IMR-90 (cell line): ENCODE measurements around the gene ADAMTS17. TPM values are rescaled to one million over a fixed set of nuclear protein-coding genes. Genes with fewer than 3 reads are reported as not detected.

ENCODE experiments used
- ATAC-seq: fragments of 200-7000 bp; cut with Tn5 transposase; 2 replicates; pipeline ENCODE4 v1.9.1; 2020; ENCODE audit warnings: low read depth, mild to moderate bottlenecking, moderate library complexity
- BruUV-seq: library from RNA; stranded (reverse); fragments of 400-500 nt; replicated peaks from 2 replicates; lab custom pipeline; 2021; lab: Mats Ljungman, UMichigan
- CTCF ChIA-PET: fragments of 300-600 bp; formaldehyde crosslinking; extraction: SDS; loops from one replicate; lab custom pipeline; 2021; ENCODE audit warnings: antibody characterized with exemption; lab: Yijun Ruan, JAX
- POLR2A ChIA-PET: fragments of 300-600 bp; sonication (Branson Sonifier 250); formaldehyde crosslinking; loops from one replicate; lab custom pipeline; 2022; ENCODE audit warnings: antibody characterized with exemption; ENCODE audit not compliant: unreplicated experiment; lab: Charles Lee
- DNase-seq: peaks from one replicate; pipeline ENCODE4 v3.0.0; 2013
- H2AFZ ChIP-seq: replicated peaks from 2 replicates; pipeline ENCODE3; 2013; ENCODE audit warnings: low read length, mild to moderate bottlenecking; ENCODE audit not compliant: poor library complexity
- H2AK5ac ChIP-seq: 2 replicates; pipeline ENCODE4 v1.6.1; 2013; ENCODE audit warnings: low read depth, low read length, inconsistent platforms
- H2AK9ac ChIP-seq: replicated peaks from 2 replicates; pipeline ENCODE3; 2013; ENCODE audit warnings: mild to moderate bottlenecking, low read depth, low read length, moderate library complexity; ENCODE audit not compliant: poor library complexity
- H2BK120ac ChIP-seq: 2 replicates; pipeline ENCODE4 v1.6.1; 2013; ENCODE audit warnings: low read depth, low read length, inconsistent platforms
- H2BK15ac ChIP-seq: 3 replicates; pipeline ENCODE4 v1.6.1; 2013; ENCODE audit warnings: low read depth, low read length, inconsistent platforms
- H2BK20ac ChIP-seq: 2 replicates; pipeline ENCODE4 v1.6.1; 2013; ENCODE audit warnings: low read depth, mild to moderate bottlenecking, inconsistent platforms, low read length, moderate library complexity
- H2BK5ac ChIP-seq: 2 replicates; pipeline ENCODE4 v1.6.1; 2013; ENCODE audit warnings: mild to moderate bottlenecking, low read depth, low read length, inconsistent platforms; ENCODE audit not compliant: poor library complexity, severe bottlenecking
- H3K14ac ChIP-seq: replicated peaks from 2 replicates; pipeline ENCODE4 v1.6.1; 2013; ENCODE audit warnings: low read depth, low read length, inconsistent platforms
- H3K18ac ChIP-seq: 2 replicates; pipeline ENCODE4 v1.6.1; 2013; ENCODE audit warnings: low read depth, low read length, control low read depth
- H3K23ac ChIP-seq: 2 replicates; pipeline ENCODE4 v1.6.1; 2013; ENCODE audit warnings: low read depth, low read length, inconsistent platforms
- H3K27ac ChIP-seq: 2 replicates; pipeline ENCODE4 v1.5.1; 2013; ENCODE audit warnings: mild to moderate bottlenecking, control low read depth, low read length; ENCODE audit not compliant: insufficient read depth
- H3K27me3 ChIP-seq: 2 replicates; pipeline ENCODE4 v1.6.1; 2013; ENCODE audit warnings: low read length; ENCODE audit not compliant: control insufficient read depth, insufficient read depth
- H3K36me3 ChIP-seq: 2 replicates; pipeline ENCODE4 v1.6.1; 2013; ENCODE audit warnings: low read length, mixed read lengths; ENCODE audit not compliant: control insufficient read depth, insufficient read depth
- H3K4ac ChIP-seq: 2 replicates; pipeline ENCODE4 v1.6.1; 2013; ENCODE audit warnings: low read depth, low read length, inconsistent platforms
- H3K4me1 ChIP-seq: 2 replicates; pipeline ENCODE4 v1.6.1; 2013; ENCODE audit warnings: low read length, mixed read lengths; ENCODE audit not compliant: control insufficient read depth, insufficient read depth
- H3K4me2 ChIP-seq: 2 replicates; pipeline ENCODE4 v1.6.1; 2013; ENCODE audit warnings: low read depth, mild to moderate bottlenecking, control low read depth, low read length, moderate library complexity
- H3K4me3 ChIP-seq: 2 replicates; pipeline ENCODE4 v1.5.1; 2013; ENCODE audit warnings: low read depth, mild to moderate bottlenecking, control low read depth, low read length, moderate library complexity; ENCODE audit not compliant: insufficient read depth
- H3K56ac ChIP-seq: 2 replicates; pipeline ENCODE4 v1.6.1; 2013; ENCODE audit warnings: low read length, inconsistent platforms; ENCODE audit not compliant: insufficient read depth; ENCODE audit errors: extremely low read depth
- H3K79me1 ChIP-seq, 2 experiments: 2 replicates each; pipeline ENCODE4 v1.6.1; 2013; ENCODE audit warnings: low read length in 2 of 2, inconsistent platforms in 1 of 2, low read depth in 1 of 2
- H3K9ac ChIP-seq: 2 replicates; pipeline ENCODE4 v1.6.1; 2013; ENCODE audit warnings: low read depth, low read length, control low read depth
- H3K9me1 ChIP-seq: 2 replicates; pipeline ENCODE4 v1.6.1; 2013; ENCODE audit warnings: low read length, inconsistent platforms; ENCODE audit not compliant: insufficient read depth
- H3K9me3 ChIP-seq: 2 replicates; pipeline ENCODE4 v1.6.1; 2013; ENCODE audit warnings: low read length; ENCODE audit not compliant: control insufficient read depth, insufficient read depth
- H4K20me1 ChIP-seq: 2 replicates; pipeline ENCODE4 v1.6.1; 2013; ENCODE audit warnings: low read length, inconsistent platforms; ENCODE audit not compliant: insufficient read depth
- H4K5ac ChIP-seq: 2 replicates; pipeline ENCODE4 v1.6.1; 2013; ENCODE audit warnings: mild to moderate bottlenecking, low read depth, low read length, control low read depth
- H4K8ac ChIP-seq, 2 experiments: 2 replicates each; pipeline ENCODE4 v1.6.1; 2013; ENCODE audit warnings: low read depth in 2 of 2, low read length in 2 of 2, control low read depth in 1 of 2, inconsistent platforms in 1 of 2
- H4K91ac ChIP-seq: 2 replicates; pipeline ENCODE4 v1.6.1; 2013; ENCODE audit warnings: low read depth, low read length, inconsistent platforms; ENCODE audit not compliant: insufficient read depth
- BHLHE40 ChIP-seq: fragments of 150-350 bp; IDR thresholded peaks from 2 replicates; pipeline ENCODE4 v1.6.1; 2016; ENCODE audit warnings: mild to moderate bottlenecking, low read depth, low read length
- CEBPB ChIP-seq: IDR thresholded peaks from 2 replicates; pipeline ENCODE4 v1.6.1; 2012; ENCODE audit warnings: low read depth, low read length, improper control_type of control experiment
- CHD1 ChIP-seq: IDR thresholded peaks from 2 replicates; pipeline ENCODE4 v1.6.1; 2012; ENCODE audit warnings: low read depth, low read length, improper control_type of control experiment
- MAFK ChIP-seq: IDR thresholded peaks from 2 replicates; pipeline ENCODE4 v1.6.1; 2012; ENCODE audit warnings: low read depth, low read length, improper control_type of control experiment
- MAZ ChIP-seq: IDR thresholded peaks from 2 replicates; pipeline ENCODE4 v1.6.1; 2012; ENCODE audit warnings: low read depth, mild to moderate bottlenecking, low read length, improper control_type of control experiment, moderate library complexity, borderline replicate concordance
- MXI1 ChIP-seq: IDR thresholded peaks from 2 replicates; pipeline ENCODE4 v1.6.1; 2012; ENCODE audit warnings: low read depth, mild to moderate bottlenecking, low read length, moderate library complexity, borderline replicate concordance
- NFE2L2 ChIP-seq: fragments of 150-350 bp; IDR thresholded peaks from 2 replicates; pipeline ENCODE4 v1.6.1; 2016; ENCODE audit warnings: low read depth, mild to moderate bottlenecking, low read length
- RAD21 ChIP-seq: IDR thresholded peaks from 2 replicates; pipeline ENCODE4 v1.6.1; 2012; ENCODE audit warnings: low read length, improper control_type of control experiment
- RCOR1 ChIP-seq: IDR thresholded peaks from 2 replicates; pipeline ENCODE4 v1.6.1; 2012; ENCODE audit warnings: mild to moderate bottlenecking, low read length, improper control_type of control experiment; ENCODE audit not compliant: insufficient replicate concordance
- RFX5 ChIP-seq: IDR thresholded peaks from 2 replicates; pipeline ENCODE4 v1.8.0; 2012; ENCODE audit warnings: low read depth, mild to moderate bottlenecking, low read length, moderate library complexity
- SMC3 ChIP-seq: fragments of 150-350 bp; IDR thresholded peaks from 2 replicates; pipeline ENCODE4 v1.6.1; 2016; ENCODE audit warnings: low read depth, mild to moderate bottlenecking, antibody characterized with exemption, low read length, moderate library complexity
- WGBS, 2 experiments: methylation state at CpG; one replicate each; pipeline versions ENCODE4 v1.1.5 to v1.1.7; 2013; ENCODE audit warnings: missing lambda C conversion rate in 2 of 2; ENCODE audit not compliant: insufficient read length in 1 of 2; ENCODE audit errors: extremely low coverage in 2 of 2; 5-methylcytosine and 5-hydroxymethylcytosine counted together
- dilution Hi-C: fragments of 300-500 bp; cut with HindIII; formaldehyde crosslinking; loops from one replicate; pipeline ENCODE4 v1.14.3; 2018; ENCODE audit warnings: low sequenced_read_pairs; ENCODE audit not compliant: unreplicated experiment
- in situ Hi-C: fragments of 300-500 bp; cut with MboI; formaldehyde crosslinking; loops from 3 replicates; pipeline ENCODE4 v1.14.3; 2019; ENCODE audit warnings: low sequenced_read_pairs, inconsistent platforms, mixed read lengths
- intact Hi-C: fragments of 100-400 bp; cut with micrococcal nuclease; formaldehyde crosslinking; loops from 2 replicates; pipeline ENCODE4 v1.10.0; 2022
- polyA plus RNA-seq, 3 experiments: library from polyadenylated mRNA; depleted of rRNA; stranded (reverse); fragments of >200 nt; gene quantifications; 2 replicates each; pipeline ENCODE4 v1.2.3, GENCODE V29; 2012; ENCODE audit warnings: low replicate concordance in 1 of 3
- total RNA-seq: library from RNA; depleted of rRNA; stranded (reverse); fragments of >200 nt; gene quantifications from 2 replicates; pipeline ENCODE4 v1.2.3, GENCODE V29; 2012
- TF ChIP-seq, protein P1 (sequence below): fragments of 150-350 bp; IDR thresholded peaks from 2 replicates; pipeline ENCODE4 v1.6.1; 2016; ENCODE audit warnings: low read depth, mild to moderate bottlenecking, low read length, moderate library complexity, borderline replicate concordance
- TF ChIP-seq, protein P2 (sequence below): fragments of 150-350 bp; IDR thresholded peaks from 2 replicates; pipeline ENCODE4 v1.6.1; 2017; ENCODE audit warnings: mild to moderate bottlenecking, antibody characterized with exemption, low read length, low read depth
- TF ChIP-seq, protein P3 (sequence below): conservative IDR thresholded peaks from 2 replicates; pipeline ENCODE4 v1.5.1; 2012; ENCODE audit warnings: mild to moderate bottlenecking, low read depth, low read length, improper control_type of control experiment

ADAMTS17 gene
- total and polyA plus RNA-seq, 2 of the 4 experiments (the other 2 are of a cell fraction), result 0.03 TPM; not detected in 1

DNA sequence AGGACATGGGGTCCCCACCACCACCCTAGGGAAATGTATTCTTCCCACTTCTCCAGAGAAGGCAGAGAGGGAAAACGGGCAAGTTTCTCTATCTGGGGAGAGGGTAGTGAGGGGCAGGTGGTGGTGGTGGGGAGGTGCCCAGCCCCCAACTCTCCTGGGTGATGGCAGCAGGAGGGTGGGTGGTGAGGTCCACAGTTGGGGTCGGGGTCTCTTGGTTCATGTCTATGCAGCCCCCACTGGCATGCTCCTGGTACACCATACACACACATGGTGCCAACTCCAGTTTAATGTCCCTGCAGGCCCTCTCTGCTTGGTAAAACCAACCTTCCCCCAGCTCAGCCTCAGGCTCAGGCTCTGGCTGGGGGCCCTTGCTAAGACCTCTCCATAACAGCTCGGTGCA, 354.1 kb downstream of the ADAMTS17 start:
- POLR2A ChIA-PET, result no interaction called here
- no peaks in the 10 kb centered on the region for H3K27me3 ChIP-seq
- dilution Hi-C loops (no loop called here), intact Hi-C loops (no loop called here), in situ Hi-C loops (no loop called here)
- no peak overlapping the region for H2AK9ac ChIP-seq
- no peak overlapping the region for H4K8ac ChIP-seq
- no peak overlapping the region for H3K9ac ChIP-seq
- H3K56ac ChIP-seq, result no peak overlapping the region
- no TSS peak for BruUV-seq
- no peaks in the 10 kb centered on the region for H3K79me1 ChIP-seq
- no peaks in the 10 kb centered on the region for H4K20me1 ChIP-seq
- H3K4ac ChIP-seq, result no peak overlapping the region
- H3K4me2 ChIP-seq, result no peak overlapping the region
- no CpG with 5 or more reads among the region's 3 CpGs for WGBS, 2 experiments
- peaks cover 37% of the 10 kb centered on the region for H3K9me3 ChIP-seq
- CTCF ChIA-PET, result no interaction called here
- no peaks in the 10 kb centered on the region for H3K4me1 ChIP-seq
- H2BK5ac ChIP-seq, result no peak overlapping the region
- DNase-seq, result no peak
- no peak for ATAC-seq
- TF ChIP-seq, protein P1, sequence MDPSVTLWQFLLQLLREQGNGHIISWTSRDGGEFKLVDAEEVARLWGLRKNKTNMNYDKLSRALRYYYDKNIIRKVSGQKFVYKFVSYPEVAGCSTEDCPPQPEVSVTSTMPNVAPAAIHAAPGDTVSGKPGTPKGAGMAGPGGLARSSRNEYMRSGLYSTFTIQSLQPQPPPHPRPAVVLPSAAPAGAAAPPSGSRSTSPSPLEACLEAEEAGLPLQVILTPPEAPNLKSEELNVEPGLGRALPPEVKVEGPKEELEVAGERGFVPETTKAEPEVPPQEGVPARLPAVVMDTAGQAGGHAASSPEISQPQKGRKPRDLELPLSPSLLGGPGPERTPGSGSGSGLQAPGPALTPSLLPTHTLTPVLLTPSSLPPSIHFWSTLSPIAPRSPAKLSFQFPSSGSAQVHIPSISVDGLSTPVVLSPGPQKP, result no peak
- TF ChIP-seq NFE2L2 (no peak), MAFK (no peak), RFX5 (no peak), SMC3 (no peak), MXI1 (no peak), CEBPB (no peak), RCOR1 (no peak), CHD1 (no peak), RAD21 (no peak), BHLHE40 (no peak), MAZ (no peak)
- TF ChIP-seq, protein P2, sequence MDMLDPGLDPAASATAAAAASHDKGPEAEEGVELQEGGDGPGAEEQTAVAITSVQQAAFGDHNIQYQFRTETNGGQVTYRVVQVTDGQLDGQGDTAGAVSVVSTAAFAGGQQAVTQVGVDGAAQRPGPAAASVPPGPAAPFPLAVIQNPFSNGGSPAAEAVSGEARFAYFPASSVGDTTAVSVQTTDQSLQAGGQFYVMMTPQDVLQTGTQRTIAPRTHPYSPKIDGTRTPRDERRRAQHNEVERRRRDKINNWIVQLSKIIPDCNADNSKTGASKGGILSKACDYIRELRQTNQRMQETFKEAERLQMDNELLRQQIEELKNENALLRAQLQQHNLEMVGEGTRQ, result no peak
- TF ChIP-seq, protein P3, sequence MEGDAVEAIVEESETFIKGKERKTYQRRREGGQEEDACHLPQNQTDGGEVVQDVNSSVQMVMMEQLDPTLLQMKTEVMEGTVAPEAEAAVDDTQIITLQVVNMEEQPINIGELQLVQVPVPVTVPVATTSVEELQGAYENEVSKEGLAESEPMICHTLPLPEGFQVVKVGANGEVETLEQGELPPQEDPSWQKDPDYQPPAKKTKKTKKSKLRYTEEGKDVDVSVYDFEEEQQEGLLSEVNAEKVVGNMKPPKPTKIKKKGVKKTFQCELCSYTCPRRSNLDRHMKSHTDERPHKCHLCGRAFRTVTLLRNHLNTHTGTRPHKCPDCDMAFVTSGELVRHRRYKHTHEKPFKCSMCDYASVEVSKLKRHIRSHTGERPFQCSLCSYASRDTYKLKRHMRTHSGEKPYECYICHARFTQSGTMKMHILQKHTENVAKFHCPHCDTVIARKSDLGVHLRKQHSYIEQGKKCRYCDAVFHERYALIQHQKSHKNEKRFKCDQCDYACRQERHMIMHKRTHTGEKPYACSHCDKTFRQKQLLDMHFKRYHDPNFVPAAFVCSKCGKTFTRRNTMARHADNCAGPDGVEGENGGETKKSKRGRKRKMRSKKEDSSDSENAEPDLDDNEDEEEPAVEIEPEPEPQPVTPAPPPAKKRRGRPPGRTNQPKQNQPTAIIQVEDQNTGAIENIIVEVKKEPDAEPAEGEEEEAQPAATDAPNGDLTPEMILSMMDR, result no peak
- H2BK20ac ChIP-seq, result no peak overlapping the region
- no peak overlapping the region for H3K27ac ChIP-seq
- H2AFZ ChIP-seq, result no peak overlapping the region
- H3K23ac ChIP-seq, result no peak overlapping the region
- H3K36me3 ChIP-seq, result no peaks in the 10 kb centered on the region
- no peak overlapping the region for H4K5ac ChIP-seq
- H3K14ac ChIP-seq, result no peak overlapping the region
- no peak overlapping the region for H2BK120ac ChIP-seq
- H2BK15ac ChIP-seq, result no peak overlapping the region
- no peak overlapping the region for H2AK5ac ChIP-seq
- no peak overlapping the region for H3K4me3 ChIP-seq
- H3K18ac ChIP-seq, result no peak overlapping the region
- H3K9me1 ChIP-seq, result no peaks in the 10 kb centered on the region
- no peak overlapping the region for H4K91ac ChIP-seq
